Duodenal mucosa (tissue), 2 donors: ENCODE data around the gene GLRX5.
A peak's percentile ranks its signal among the peaks of the same experiment; 100 is the strongest.
"Not testable (repeated sequence)": the region's sequence is repeated elsewhere in the genome, so short reads cannot be mapped to it uniquely, and the experiment has no call there.

Source experiments
- H3K27ac ChIP-seq: one replicate; pipeline ENCODE4 v1.7.0; 2013; ENCODE audit warnings: low read depth, low read length
- H3K27me3 ChIP-seq, 2 donors: one replicate each; pipeline ENCODE4 v1.7.0; 2013; ENCODE audit warnings: low read length in 2 of 2, control low read depth in 1 of 2; ENCODE audit not compliant: insufficient read depth in 2 of 2, control insufficient read depth in 1 of 2
- H3K36me3 ChIP-seq, 2 donors: one replicate each; pipeline ENCODE4 v1.7.0; 2013; ENCODE audit warnings: low read length in 2 of 2, control low read depth in 1 of 2; ENCODE audit not compliant: insufficient read depth in 2 of 2, control insufficient read depth in 1 of 2
- H3K4me1 ChIP-seq, 2 donors: one replicate each; pipeline ENCODE4 v1.7.0; 2013; ENCODE audit warnings: low read length in 2 of 2, control low read depth in 1 of 2; ENCODE audit not compliant: insufficient read depth in 2 of 2, control insufficient read depth in 1 of 2
- H3K4me3 ChIP-seq, 2 donors: one replicate each; pipeline ENCODE4 v1.7.0; 2013; ENCODE audit warnings: low read length in 2 of 2, low read depth in 1 of 2
- H3K9ac ChIP-seq, 2 donors: one replicate each; pipeline ENCODE4 v1.7.0; 2013; ENCODE audit warnings: low read length in 2 of 2, low read depth in 1 of 2
- H3K9me3 ChIP-seq, 2 donors: one replicate each; pipeline ENCODE4 v1.7.0; 2013; ENCODE audit warnings: low read length in 2 of 2, control low read depth in 1 of 2; ENCODE audit not compliant: control insufficient read depth in 1 of 2

Gene GLRX5

GRCh38 chr14:95508377-95508776 lies 26.5 kb upstream of the GLRX5 start:
- Histone ChIP-seq H3K9me3 (no peaks in the 10 kb centered on the region), H3K4me3 (no peak overlapping the region), H3K27ac (no peak overlapping the region), H3K36me3 (no peaks in the 10 kb centered on the region), H3K4me1 (peaks cover 13% of the 10 kb centered on the region in 2 donors), H3K9ac (no peak overlapping the region), H3K27me3 (no peaks in the 10 kb centered on the region)

DNA sequence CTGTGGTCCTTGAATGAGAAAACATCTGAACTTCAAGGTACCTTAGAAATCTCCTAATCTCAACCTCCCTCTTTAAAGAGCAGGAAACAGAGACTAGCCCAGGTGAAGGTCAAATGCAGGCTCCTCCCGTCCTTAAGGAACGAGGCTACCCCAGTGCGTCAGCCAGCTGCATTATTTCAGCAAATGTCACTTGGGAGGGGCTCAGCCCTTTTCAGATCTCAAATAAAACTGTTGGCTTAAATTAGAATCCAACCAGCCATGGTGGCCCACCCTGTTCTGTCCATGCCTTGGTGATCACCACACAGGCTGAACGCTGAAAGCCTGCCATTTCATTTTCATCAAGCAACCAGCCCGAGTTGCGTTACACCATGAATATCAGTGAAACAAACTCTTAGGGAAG lies 25.4 kb upstream of the GLRX5 start:
- Histone ChIP-seq H3K9ac (no peak overlapping the region), H3K4me3 (no peak overlapping the region), H3K27ac (no peak overlapping the region), H3K9me3 (no peaks in the 10 kb centered on the region), H3K27me3 (no peaks in the 10 kb centered on the region), H3K4me1 (peaks cover 18 to 21% of the 10 kb centered on the region in 2 donors), H3K36me3 (no peaks in the 10 kb centered on the region)

GRCh38 chr14:95510344-95510743 lies 24.5 kb upstream of the GLRX5 start:
- not testable (repeated sequence) for H3K9ac ChIP-seq, H3K27ac ChIP-seq, H3K4me3 ChIP-seq, H3K9me3 ChIP-seq, H3K36me3 ChIP-seq, H3K27me3 ChIP-seq
- peaks cover 27 to 30% of the 10 kb centered on the region in 2 donors for H3K4me1 ChIP-seq

DNA sequence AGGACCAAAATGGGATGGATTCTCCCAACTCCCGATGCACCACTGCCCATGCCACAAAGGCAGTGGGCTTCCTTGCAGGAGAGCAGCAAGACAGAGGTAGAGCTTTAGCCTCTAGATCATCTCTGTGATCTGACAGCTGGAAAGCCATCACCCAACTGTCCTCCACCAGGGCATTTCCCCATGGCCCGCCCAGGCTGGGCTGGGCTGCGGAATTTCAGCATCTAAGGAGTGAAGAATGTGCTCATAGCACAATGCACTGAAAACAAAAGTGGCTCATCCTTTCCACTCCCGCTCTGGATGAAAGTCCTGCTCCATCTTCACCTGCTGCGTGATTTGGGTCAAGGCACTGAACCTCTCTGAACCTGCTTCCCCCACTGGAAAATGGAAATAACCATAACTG lies 24.0 kb upstream of the GLRX5 start:
- Histone ChIP-seq H3K36me3 (no peaks in the 10 kb centered on the region), H3K4me1 (peaks cover 31 to 34% of the 10 kb centered on the region in 2 donors), H3K27me3 (no peaks in the 10 kb centered on the region), H3K9me3 (no peaks in the 10 kb centered on the region), H3K4me3 (no peak overlapping the region), H3K27ac (no peak overlapping the region), H3K9ac (no peak overlapping the region)

- Histone ChIP-seq H3K9ac (no peak overlapping the region), H3K36me3 (no peaks in the 10 kb centered on the region), H3K27me3 (no peaks in the 10 kb centered on the region), H3K4me3 (no peak overlapping the region), H3K27ac (no peak overlapping the region), H3K9me3 (no peaks in the 10 kb centered on the region), H3K4me1 (peaks cover 33 to 34% of the 10 kb centered on the region in 2 donors)
These were observed 23.2 kb upstream of the GLRX5 start for GRCh38 chr14:95511687-95512086.

DNA sequence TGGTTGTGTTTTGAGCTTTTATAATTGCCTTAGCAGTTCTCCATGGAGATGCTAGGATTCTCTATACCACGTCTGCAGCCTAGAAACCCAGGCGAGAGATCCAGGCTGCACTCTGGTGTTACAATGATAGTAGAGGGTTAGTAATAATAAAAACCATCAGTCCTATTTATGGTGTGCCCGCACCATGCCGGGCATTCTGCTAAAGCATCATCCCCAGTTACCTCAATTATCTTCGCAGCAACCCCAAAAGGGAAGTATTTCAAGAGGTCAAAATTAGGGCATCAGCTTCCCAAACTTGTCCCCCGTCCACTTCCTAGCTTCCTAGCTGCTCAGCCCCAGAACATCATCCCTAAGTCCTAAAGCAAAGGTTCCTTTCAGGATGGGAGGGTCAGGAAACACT lies 21.6 kb upstream of the GLRX5 start:
- no peak overlapping the region for H3K4me3 ChIP-seq
- no peaks in the 10 kb centered on the region for H3K9me3 ChIP-seq
- H3K27ac ChIP-seq, result no peak overlapping the region
- no peaks in the 10 kb centered on the region for H3K27me3 ChIP-seq
- H3K9ac ChIP-seq, result no peak overlapping the region
- peaks cover 35 to 38% of the 10 kb centered on the region in 2 donors for H3K4me1 ChIP-seq
- no peaks in the 10 kb centered on the region for H3K36me3 ChIP-seq

GRCh38 chr14:95514131-95515079 lies 20.4 kb upstream of the GLRX5 start:
- Histone ChIP-seq H3K36me3 (no peaks in the 10 kb centered on the region), H3K27me3 (no peaks in the 10 kb centered on the region), H3K27ac (no peak overlapping the region), H3K4me1 (peaks cover 44 to 50% of the 10 kb centered on the region in 2 donors), H3K9me3 (no peaks in the 10 kb centered on the region), H3K9ac (no peak overlapping the region), H3K4me3 (peak overlapping the region; percentile 60 to 76)

DNA sequence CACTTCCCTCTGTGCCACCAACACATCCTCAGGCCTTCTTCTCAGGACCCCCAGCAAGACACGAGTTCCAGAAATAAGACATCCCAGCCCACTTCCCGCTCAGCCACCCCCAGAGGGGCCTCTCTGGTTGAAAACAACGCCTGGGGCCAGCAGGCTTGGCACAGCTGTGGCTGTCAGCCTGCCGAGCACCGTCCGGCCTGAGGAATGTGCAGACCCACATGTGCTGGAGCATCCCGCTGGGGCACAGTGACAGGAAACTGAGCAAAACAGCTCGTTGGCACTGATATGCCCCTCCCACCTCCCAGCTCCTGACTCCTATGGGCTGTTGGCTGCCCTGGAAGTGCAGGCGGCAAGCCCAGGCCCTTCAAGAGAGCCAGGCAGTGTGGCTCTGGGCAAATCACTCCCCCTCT lies 19.8 kb upstream of the GLRX5 start:
- Histone ChIP-seq H3K36me3 (no peaks in the 10 kb centered on the region), H3K4me1 (peaks cover 51% of the 10 kb centered on the region in 2 donors), H3K9ac (peak overlapping the region; percentile 45 to 63), H3K27ac (no peak overlapping the region), H3K27me3 (no peaks in the 10 kb centered on the region), H3K4me3 (peak overlapping the region; percentile 60 to 76), H3K9me3 (no peaks in the 10 kb centered on the region)

GRCh38 chr14:95515596-95516552 lies 19.0 kb upstream of the GLRX5 start:
- Histone ChIP-seq H3K4me1 (peaks cover 51% of the 10 kb centered on the region in 2 donors), H3K27me3 (no peaks in the 10 kb centered on the region), H3K9me3 (no peaks in the 10 kb centered on the region)

More at GRCh38 chr14:95515596-95516552, 19.0 kb upstream of the GLRX5 start:
- peak overlapping the region; percentile 45 to 63 for H3K9ac ChIP-seq
- peak overlapping the region; percentile 60 to 76 for H3K4me3 ChIP-seq
- no peaks in the 10 kb centered on the region for H3K36me3 ChIP-seq
- no peak overlapping the region for H3K27ac ChIP-seq
